GM19238 (cell line): ENCODE data around the gene ZNF865.

ENCODE experiments used
- DNase-seq: peaks from one replicate; pipeline ENCODE4 v3.0.0; 2011; ENCODE audit warnings: low spot score; ENCODE audit not compliant: insufficient read length

Gene ZNF865

GRCh38 chr19:55623561-55623960 lies 18.1 kb downstream of the ZNF865 start:
- no peak for DNase-seq

DNA sequence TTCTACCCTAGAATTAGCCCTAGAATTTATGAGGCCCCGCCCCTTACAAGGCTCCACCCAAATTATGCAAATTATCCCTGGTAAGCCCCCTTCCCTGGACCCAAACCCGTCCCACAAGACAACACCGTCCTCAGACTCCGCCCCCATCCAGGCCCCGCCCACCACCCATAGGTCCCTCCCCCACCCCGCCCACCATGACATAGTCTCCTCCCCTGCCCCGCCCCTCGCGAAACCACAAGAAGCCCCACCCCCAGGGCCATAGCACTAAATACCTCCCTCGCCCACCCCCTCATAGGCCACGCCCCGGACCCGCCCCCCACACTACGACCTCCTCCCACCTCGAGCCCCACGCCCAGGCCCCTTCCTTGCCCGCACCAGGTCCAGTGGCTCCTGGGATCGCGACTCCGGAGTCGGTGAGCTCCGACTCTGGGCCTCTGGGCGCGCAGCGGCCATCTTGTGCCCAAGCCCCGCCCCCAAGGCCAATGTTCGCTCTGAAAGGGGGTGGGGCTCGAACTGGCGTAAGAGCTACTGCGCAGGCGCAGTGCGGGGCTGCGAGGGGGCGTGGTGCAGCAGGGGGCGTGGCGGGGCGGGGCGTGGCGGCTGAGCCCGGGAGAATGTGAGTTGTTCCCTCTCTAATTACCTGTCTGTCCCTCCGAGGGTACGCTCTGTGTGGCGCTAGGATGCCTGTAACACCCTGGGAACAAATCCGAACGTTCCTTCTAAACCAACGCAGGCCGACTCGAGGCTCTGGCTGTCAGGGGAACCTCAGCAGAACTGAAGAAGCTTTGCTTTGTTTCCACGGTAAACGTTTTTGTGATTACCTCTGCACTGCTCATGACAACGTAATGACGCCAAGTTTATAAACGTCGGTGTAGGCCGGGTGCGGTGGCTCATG lies 18.9 kb downstream of the ZNF865 start, which contains the start of gene ZNF784:
ZNF784 (minus strand) TSS at position 458 of the 895 bp plus-strand sequence; CDS start at position 453, 5 bp downstream.
- DNase-seq: peak; percentile 90

GRCh38 chr19:55625004-55625326 lies 19.5 kb downstream of the ZNF865 start:
- no peak for DNase-seq

DNA sequence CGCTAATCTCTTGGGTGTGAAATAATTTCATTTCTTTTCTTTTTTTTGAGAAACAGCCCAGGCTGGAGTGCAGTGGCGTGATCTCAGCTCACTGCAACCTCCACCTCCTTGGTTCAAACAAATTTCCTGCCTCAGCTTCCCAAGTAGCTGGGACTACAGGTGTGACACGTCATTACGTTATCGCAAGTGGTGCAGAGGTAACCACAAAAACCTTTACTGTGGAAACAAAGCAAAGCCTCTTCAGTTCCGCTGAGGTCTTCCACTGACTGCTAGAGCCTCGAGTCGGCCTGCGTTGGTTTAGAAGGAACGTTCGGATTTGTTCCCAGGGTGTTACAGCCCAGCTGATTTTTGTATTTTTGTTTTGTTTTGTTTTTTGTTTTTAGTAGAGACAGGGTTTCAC lies 20.9 kb downstream of the ZNF865 start:
- DNase-seq: no peak

DNA sequence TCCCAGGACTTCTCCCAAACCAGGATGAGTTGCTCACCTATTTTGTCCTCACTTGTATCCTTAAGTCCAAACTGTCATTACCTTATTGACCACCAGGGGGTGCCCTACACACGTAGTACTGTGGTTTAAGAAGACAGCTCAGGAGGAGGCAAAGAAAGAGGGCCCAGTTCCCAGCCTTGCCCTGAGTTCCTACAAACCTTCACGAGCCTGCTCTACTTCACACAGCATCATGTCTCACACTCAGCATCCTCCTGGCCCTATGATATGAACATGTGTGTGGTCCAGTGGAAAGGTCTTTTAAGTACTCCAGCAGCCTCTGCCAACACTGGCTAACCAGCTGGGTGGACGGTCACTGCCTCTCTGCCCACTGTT lies 27.0 kb downstream of the ZNF865 start:
- DNase-seq: no peak

DNA sequence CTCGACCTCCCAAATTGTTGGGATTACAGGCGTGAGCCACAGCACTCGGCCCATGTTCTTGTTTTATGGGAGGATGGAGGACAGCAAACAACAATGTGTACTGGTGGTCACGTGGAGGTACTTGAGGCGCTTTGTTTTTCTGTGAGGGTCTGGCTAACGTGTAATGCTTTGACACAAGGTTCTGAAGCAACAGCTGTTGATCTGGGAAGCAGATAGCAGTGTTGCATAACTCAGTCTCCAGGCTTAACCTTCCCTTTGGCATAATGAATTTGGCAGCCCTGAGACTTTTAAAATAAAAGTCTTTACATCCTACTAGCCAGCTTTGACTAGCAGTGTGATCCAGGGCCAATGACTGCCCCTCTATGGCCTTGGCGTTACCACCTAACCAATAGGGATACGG lies 28.4 kb downstream of the ZNF865 start:
- DNase-seq: no peak

- DNase-seq: no peak
Measured at GRCh38 chr19:55635334-55635717, 29.9 kb downstream of the ZNF865 start.

GRCh38 chr19:55635856-55636440 lies 30.5 kb downstream of the ZNF865 start:
- no peak for DNase-seq

- no peak for DNase-seq
Measured at GRCh38 chr19:55636723-55637122, 31.3 kb downstream of the ZNF865 start.

- no peak for DNase-seq
Measured at GRCh38 chr19:55637534-55637933, 32.1 kb downstream of the ZNF865 start.

DNA sequence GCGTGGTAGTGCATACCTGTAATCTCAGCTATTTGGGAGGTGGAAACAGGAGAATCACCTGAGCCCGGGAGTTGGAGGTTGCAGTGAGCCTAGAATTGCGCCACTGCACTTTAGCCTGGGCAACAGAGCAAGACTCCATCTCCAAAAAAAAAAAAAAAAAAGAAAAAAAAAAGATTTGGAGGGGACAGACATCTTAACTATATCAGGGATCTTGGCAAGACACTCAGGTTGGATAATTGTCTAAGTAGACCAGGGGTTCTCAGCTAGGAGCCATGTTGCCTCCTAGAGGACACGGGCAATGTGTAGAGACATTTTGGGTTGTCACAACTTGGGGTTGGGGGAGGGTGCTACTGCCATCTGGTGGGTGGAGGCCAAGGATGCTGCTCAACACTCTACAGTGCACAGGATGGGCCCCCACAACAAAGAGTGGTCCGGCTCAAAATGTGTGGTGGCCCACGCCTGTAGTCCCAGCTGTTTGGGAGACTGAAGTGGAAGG lies 33.5 kb downstream of the ZNF865 start:
- no peak for DNase-seq

- peak; percentile 56 for DNase-seq
Measured at GRCh38 chr19:55640043-55640576, 34.7 kb downstream of the ZNF865 start.

GRCh38 chr19:55640577-55641425 lies 35.4 kb downstream of the ZNF865 start, which contains the start of gene ZNF580:
Gene ZNF580 (plus strand): TSS chr19:55641002. CDS start chr19:55642509, 1,507 bp downstream.
- DNase-seq: peak; percentile 72

- DNase-seq: no peak
Measured at GRCh38 chr19:55641426-55642152, 36.1 kb downstream of the ZNF865 start.

DNA sequence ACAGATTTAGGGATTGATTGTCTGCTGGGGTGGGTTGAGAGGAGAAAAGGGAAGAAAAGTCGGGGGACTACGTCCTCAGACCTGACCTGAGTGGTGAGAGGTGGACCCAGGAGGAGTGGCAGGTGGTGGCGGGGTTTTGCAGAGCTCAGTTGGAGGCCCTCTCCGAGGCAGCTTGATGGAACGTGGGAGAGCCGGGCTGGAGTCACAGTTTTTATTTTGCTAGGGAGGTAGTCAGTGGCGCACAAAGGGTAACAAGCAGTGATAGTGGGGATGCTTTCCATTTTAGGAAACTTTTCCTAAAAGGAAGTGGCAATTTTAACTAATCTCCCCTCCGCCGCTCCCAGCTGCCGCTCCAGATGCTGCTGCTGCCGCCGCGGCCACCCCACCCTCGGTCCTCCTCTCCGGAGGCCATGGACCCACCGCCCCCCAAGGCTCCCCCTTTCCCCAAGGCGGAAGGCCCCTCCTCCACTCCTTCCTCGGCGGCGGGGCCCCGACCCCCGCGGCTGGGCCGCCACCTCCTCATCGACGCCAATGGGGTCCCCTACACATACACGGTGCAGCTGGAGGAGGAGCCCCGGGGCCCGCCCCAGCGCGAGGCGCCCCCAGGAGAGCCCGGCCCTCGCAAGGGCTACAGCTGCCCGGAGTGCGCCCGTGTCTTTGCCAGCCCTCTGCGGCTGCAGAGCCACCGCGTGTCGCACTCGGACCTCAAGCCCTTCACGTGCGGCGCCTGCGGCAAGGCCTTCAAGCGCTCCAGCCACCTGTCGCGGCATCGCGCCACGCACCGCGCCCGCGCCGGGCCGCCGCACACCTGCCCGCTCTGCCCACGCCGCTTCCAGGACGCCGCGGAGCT lies 36.9 kb downstream of the ZNF865 start:
- DNase-seq: no peak

- DNase-seq: peak; percentile 84
Measured at GRCh38 chr19:55643003-55643886, 37.8 kb downstream of the ZNF865 start, which contains the start of gene ZNF581. Gene ZNF581 (plus strand): TSS chr19:55643649. CDS start chr19:55644572, 923 bp downstream.

DNA sequence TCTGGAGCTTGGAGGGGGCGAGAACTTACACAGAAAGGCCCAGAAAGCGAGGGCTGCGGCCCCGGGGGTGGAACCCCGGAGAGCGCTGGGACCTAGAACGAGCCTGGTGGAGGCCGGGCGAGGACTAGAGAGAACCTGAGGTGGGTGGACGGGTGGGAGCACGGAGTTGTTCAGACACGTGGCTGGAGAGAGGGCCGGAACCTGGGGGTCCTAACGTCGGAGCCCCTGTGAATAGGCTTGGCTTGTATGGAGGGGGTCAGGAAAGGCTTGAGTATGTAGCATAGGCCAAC lies 38.4 kb downstream of the ZNF865 start:
- no peak for DNase-seq

- no peak for DNase-seq
Measured at GRCh38 chr19:55644191-55644833, 38.9 kb downstream of the ZNF865 start.
